ENCODE results near the gene SMAD6.

SMAD6 gene

GRCh38 chr15:66721954-66722353, 19.9 kb downstream of the SMAD6 start:
- DNase-seq, result no peak

DNA sequence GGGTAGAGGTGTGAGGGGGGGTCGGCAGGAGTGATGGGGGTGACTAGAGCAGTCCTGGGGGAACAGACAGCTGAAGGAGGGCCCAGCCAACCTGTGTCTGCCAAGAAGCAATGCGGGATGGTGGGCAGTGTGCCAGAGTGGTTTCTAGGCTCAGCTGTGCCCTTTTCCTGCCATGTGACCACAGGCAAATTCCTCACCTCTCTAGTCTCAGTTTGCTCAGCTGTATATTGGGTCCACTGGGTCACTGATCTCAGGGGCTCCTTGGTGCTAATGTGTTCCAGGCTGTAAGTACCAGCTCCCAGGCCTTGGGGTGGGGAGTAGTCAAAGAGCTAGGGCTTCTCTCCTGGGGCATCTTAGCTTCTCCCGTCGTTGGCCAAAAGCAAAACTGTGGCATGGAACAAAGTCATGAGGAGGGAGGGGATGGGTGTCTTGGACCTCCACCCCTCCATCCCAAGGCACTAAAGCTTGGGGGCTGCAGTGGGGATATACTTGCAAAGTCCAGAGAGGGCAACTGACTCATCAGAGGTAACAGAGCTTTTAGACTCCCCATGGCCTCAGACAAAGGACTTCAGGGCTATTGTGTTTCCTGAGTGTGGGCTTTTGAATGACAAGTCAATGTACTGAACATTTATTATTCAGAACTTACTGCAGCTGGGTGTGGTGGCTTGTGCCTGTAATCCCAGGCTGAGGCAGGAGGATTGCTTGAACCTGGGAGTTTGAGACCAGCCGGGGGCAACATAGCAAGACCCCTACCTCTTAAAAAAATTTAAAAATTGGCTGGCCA, 20.9 kb downstream of the SMAD6 start:
- no peak for DNase-seq

DNA sequence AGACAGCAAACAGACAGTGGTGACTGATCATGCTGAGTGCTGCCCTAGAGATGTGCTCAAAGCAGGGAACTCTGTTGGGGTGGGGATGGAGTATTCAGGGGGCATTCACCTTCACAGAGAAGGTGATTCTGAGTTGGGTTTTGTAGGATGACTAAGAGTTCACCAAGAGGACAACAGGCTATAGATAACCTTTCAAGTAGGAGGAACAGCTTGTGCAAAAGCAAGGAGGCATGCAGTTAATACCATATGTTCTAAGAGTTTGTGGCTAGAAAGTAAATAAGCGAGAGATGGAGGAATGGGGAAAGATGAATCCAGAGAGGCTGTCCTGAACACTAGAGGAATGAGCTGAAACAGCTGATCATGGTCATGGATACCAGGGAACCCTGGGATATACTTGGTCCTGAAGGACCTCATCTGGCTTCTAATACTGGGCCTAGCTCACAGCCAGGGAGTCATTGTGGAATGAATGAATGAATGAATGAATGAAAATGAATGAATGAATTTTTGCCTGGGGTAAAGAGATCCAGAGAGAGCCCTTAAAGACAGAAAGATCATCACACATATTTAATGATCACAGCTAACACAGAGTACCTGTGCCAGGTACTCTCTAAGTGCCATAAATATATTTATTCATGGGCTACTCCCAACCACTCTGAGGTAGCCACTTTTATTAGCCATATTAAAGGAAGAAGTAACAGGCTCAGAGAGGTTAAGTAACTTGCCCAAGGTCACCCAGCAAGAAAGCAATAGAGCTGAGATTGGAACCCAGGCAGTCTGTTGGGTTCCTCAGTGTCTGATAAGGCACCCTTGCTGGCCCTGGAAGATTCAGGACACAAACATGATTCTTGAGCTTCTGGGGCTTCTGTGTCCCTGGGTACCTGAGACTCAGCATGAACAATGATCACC, 22.0 kb downstream of the SMAD6 start:
- no peak for DNase-seq

GRCh38 chr15:66724732-66725463, 22.9 kb downstream of the SMAD6 start:
- no peak for DNase-seq

GRCh38 chr15:66725464-66725785, 23.4 kb downstream of the SMAD6 start:
- no peak for DNase-seq

- DNase-seq, result no peak
Measured at GRCh38 chr15:66726386-66726785, 24.4 kb downstream of the SMAD6 start.

DNA sequence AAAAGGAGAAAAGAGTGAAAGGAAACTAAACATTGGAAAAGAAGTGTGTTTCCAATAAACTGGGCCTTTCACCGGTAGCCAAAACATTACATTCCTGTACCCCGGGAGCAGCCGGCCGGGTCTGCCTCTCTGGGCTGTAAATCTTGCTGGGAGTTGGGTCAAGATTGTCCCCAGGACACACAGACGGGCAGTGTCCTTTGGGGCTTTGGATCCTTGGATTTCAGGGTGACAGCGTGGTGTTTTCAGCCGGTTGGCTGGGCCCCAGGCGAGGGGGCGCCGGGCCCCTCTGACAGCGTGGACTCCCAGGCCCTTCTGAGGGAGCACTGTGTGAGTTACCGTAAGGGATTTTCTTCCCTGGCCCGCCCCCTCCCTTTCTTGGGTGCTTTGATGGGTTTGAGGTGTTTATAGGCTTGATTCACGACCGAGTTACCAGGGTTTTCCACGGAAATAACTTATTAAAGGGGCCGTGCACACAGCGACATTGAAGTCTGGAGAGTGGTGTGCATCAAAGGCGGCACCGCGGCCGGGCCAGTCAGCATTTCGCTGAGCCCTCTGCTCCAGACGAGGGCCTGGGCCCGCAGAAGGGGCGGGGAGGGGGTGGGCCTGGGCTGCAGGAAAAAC, 27.4 kb downstream of the SMAD6 start:
- no peak for DNase-seq

DNA sequence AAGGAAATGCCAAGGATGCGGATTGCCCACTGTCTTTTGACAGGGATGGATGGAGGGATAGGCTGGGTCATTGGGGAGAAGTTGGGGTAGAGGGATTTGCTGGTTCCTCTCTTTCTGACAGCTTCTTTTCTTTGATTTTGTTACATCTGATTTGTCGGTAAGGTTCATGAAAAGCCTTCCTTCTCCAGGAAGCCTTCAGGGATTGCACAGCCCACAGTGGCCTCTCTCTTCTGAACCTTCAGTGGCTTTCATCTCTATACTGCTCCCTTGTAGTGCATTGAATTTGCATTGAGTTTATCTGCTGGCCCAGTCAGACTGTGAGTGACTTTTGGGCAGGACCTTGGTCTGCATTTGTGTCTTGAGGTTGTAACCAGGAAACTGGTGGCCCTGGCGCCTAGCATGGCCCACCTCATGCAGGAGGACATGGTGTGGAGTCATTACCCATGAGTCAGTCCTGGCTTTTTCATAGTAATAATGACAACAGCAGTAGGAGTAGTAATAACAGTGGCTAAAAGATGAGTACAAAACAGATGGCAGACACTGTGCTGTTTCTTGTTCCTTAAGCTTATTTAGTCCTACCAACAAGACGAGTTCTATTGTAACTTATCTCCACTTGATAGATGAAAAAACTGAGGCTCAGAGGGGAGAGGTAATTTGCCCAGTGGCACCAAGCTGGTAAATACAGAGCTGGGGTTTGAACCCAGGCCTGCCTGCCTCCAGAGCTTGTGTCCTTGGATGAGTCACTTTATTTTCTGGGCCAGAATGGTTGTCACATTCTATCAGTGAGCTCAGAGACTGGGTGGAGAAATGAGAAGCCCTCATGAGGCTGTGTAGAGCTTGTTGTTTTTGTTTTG, 28.4 kb downstream of the SMAD6 start:
- DNase-seq, result peak; percentile 60

- DNase-seq, result no peak
Measured at GRCh38 chr15:66733976-66734375, 31.9 kb downstream of the SMAD6 start.

- DNase-seq, result no peak
Measured at GRCh38 chr15:66734961-66735908, 33.2 kb downstream of the SMAD6 start.

DNA sequence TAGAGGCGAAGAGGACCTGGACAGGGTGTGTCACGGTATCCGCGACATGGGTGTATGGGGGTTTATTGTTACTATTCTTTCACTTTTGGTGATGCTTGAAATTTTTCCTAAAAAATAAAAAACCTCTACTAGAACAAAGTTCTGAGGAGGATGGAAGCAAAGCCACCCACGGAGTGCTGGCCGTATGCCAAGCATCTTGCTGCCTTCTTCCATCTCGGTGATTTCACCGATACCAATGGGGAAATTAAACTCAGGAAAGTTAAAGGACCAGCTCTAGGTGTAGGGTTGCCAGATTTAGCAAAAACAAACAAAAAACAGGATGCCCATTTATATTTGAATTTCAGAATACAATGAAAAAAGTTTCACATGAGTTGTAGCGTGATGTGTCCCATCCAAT, 33.9 kb downstream of the SMAD6 start:
- DNase-seq, result no peak

DNA sequence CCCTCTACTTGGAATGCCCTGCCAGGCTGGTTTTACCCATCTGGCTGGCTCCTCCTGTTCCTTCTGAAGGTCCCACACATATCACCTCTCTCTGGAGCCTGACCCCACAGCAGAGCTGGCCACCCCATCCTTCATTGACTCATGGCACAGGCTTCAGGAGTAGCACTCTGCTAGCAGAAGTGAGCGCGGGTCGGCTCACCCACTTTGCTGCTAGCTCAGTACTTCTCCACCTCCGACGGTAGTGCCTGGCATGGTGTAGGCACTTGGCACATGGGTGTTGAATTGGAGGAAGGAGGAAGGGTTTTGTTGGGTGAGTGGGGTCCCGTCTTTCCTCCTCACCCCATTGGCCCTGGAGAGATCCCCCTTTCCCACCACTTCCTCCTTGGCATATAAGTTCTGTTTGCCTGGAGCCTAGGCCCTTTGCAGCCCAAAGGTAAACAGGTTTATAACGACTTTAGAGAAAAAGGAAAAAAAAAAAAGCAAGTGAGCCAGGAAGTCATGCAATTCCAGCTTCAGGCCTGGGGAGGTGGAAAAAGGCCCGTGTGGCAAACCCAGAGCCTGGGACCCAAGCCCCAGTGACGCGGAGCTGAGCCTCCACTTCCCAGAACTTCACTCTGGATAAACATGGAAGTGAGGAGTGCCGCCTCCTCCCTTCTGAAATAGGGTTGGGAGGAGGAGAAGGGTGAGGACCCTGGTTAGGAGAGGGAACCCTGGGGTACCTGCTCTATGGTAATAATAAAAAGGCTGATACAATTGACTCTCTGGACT, 35.4 kb downstream of the SMAD6 start:
- no peak for DNase-seq

DNA sequence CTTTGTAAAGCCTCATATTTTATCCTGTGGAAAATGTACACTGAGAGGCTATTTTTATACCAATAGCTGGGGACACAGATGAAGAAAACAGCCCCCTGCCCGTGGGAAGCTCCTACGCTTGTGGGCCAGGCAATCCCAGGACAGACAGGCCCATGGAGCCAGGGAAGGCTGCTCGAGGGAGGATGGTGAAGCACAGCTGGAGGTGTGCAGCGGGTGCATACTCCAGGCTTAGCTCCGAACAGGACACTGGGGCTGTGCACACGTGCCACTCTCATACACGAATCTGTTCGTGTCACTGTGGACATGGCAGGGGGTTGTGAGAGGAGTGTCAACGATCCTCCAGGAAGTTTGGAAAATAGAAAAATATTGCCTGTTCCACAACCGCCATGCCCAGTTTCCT, 36.1 kb downstream of the SMAD6 start:
- DNase-seq, result no peak

DNA sequence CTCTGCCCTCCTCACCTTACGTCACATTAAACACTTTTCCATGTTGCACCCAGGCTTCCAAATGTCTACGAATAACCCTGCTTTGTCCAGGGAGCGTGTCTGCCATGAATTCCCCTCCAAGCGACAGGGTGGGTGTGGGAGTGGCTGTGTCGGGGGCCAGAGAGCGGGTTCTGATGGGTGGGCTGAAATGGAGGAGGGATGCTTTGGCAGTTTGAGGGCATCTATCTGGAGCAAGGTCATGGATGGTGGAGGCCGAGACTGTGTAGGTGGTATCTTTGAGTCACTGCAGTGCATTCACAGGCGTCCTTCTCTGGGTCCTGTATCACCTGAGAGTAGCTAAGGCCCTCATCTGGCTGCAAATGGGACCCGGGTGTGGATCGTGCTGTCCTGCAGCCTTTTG, 36.6 kb downstream of the SMAD6 start:
- DNase-seq, result no peak

GRCh38 chr15:66739287-66739686, 37.3 kb downstream of the SMAD6 start:
- no peak for DNase-seq

DNA sequence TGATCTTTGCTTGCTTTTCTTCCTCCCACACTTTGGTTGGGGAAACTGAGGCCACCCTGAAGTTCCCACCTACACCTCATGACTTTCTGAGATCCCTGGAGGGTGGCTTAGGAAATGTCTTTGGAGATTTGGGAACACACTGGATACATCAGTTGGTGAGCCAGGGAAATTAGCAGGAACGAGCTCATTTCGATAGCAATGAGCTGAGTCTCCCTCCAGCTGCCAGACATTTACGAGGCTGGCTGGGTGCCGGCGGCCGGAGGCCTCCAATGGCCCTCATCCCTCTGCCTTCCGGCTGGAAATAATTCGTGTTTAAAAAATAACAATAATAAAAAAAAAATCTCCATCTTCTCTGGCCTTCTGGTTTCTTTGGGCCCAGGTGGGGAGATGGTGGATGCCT, 38.8 kb downstream of the SMAD6 start:
- no peak for DNase-seq

DNA sequence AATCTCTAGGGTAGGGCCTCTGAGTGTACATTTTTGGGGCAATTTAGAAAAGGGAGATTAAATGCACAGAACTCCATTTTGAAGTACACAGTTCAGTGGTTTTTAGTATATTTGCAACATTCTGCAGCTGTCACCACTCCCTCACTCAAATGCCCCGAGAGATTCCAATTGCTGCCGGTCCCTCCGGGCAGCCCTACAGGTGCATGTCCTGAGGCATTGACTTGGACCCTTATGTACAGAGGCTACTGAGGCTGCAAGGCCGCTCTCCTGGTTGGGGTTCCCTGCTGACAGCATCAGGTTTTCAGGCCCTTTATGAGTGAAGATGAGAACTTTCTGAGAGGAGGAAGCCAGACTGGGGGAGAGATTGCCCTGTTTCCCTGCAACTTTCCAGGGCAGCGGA, 39.6 kb downstream of the SMAD6 start:
- no peak for DNase-seq

DNA sequence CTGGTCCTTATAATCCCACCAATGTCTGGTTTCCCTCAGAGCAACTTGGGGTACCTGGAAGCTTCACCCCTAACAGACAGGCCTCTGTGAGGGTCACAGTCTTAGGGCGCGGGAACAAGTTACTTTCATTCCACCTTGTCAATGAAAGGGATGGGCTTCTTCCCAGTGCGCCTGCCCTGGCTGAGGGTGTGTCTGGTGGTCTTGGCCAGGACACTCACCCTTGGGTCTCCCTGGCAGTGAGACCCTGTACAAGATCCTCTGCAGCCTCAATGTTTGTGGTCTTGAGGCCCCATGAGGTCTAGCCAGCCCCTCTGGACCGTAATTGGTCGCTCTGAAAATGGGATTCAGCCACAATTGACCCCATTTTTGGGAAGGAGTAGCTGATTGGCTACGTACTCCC, 40.2 kb downstream of the SMAD6 start:
- DNase-seq, result no peak

DNA sequence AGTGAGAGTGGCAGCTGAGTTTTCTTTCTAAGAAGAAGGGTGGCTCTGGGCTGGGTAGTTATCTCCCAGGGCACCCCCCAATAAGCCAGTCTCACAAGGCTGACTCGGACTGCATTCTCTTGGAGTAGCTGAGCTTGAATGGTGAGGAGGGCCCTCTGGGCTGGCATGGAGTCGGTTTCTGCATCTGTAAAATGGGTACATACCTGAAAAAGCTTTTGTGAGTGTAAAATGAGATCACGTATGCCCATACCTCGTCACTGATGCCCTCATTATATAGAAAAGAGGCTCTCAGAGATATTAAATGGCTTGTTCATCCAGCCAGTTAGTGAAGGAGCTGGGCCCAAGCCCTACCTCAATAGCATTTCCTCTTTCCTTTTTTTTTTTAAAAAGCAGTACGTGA, 41.2 kb downstream of the SMAD6 start:
- DNase-seq, result no peak

Measured in NK-92 treated with Interleukin-12 subunit alpha and Interleukin-12 subunit beta, amount 100 ng/mL, for 24 hours (cell line).